LoVo (cell line): ENCODE measurements around the gene ADAMTSL2.

ENCODE experiments used
- DNase-seq: peaks from one replicate; pipeline ENCODE4 v3.0.0-alpha.2; 2016; ENCODE audit warnings: low spot score

Gene ADAMTSL2

GRCh38 chr9:133606708-133607025, 72.2 kb downstream of the ADAMTSL2 start:
- DNase-seq: no peak

GRCh38 chr9:133607381-133607780, 72.9 kb downstream of the ADAMTSL2 start:
- DNase-seq: no peak

GRCh38 chr9:133607976-133608375, 73.5 kb downstream of the ADAMTSL2 start:
- no peak for DNase-seq

GRCh38 chr9:133608382-133608781, 73.9 kb downstream of the ADAMTSL2 start:
- DNase-seq: no peak

- DNase-seq: no peak
Measured at GRCh38 chr9:133608889-133609288, 74.4 kb downstream of the ADAMTSL2 start.

GRCh38 chr9:133609311-133610098, 75.0 kb downstream of the ADAMTSL2 start, which contains the start of gene FAM163B:
TSS of gene FAM163B (minus strand) at chr9:133609389. CDS start at chr9:133580223, 29,166 bp downstream.
- no peak for DNase-seq

- DNase-seq: no peak
Measured at GRCh38 chr9:133610845-133611244, 76.3 kb downstream of the ADAMTSL2 start.

- no peak for DNase-seq
Measured at GRCh38 chr9:133612051-133612450, 77.5 kb downstream of the ADAMTSL2 start.

- no peak for DNase-seq
Measured at GRCh38 chr9:133612816-133613215, 78.3 kb downstream of the ADAMTSL2 start.

- no peak for DNase-seq
Measured at GRCh38 chr9:133613432-133613831, 78.9 kb downstream of the ADAMTSL2 start.

- no peak for DNase-seq
Measured at GRCh38 chr9:133614056-133614455, 79.6 kb downstream of the ADAMTSL2 start.

GRCh38 chr9:133614678-133615077, 80.2 kb downstream of the ADAMTSL2 start:
- DNase-seq: no peak

- DNase-seq: no peak
Measured at GRCh38 chr9:133615186-133615585, 80.7 kb downstream of the ADAMTSL2 start.

GRCh38 chr9:133615606-133616188, 81.2 kb downstream of the ADAMTSL2 start:
- no peak for DNase-seq

GRCh38 chr9:133616643-133617405, 82.3 kb downstream of the ADAMTSL2 start:
- no peak for DNase-seq

GRCh38 chr9:133618726-133619125, 84.2 kb downstream of the ADAMTSL2 start:
- no peak for DNase-seq

- DNase-seq: no peak
Measured at GRCh38 chr9:133619791-133620190, 85.3 kb downstream of the ADAMTSL2 start.

GRCh38 chr9:133621725-133622267, 87.3 kb downstream of the ADAMTSL2 start:
- DNase-seq: no peak

- DNase-seq: no peak
Measured at GRCh38 chr9:133622555-133622954, 88.1 kb downstream of the ADAMTSL2 start.
